Activated CD4-positive, CD25-positive, alpha-beta regulatory T cell treated with anti-CD3 and anti-CD28 coated beads, Interleukin-2, amount 50 U/mL, for 16 hours (primary cell): ENCODE measurements around the gene LRMDA.

Source experiments
- DNase-seq: peaks from one replicate; pipeline ENCODE4 v3.0.0-alpha.2; 2020; ENCODE audit warnings: low read depth, low spot score

LRMDA gene

DNA sequence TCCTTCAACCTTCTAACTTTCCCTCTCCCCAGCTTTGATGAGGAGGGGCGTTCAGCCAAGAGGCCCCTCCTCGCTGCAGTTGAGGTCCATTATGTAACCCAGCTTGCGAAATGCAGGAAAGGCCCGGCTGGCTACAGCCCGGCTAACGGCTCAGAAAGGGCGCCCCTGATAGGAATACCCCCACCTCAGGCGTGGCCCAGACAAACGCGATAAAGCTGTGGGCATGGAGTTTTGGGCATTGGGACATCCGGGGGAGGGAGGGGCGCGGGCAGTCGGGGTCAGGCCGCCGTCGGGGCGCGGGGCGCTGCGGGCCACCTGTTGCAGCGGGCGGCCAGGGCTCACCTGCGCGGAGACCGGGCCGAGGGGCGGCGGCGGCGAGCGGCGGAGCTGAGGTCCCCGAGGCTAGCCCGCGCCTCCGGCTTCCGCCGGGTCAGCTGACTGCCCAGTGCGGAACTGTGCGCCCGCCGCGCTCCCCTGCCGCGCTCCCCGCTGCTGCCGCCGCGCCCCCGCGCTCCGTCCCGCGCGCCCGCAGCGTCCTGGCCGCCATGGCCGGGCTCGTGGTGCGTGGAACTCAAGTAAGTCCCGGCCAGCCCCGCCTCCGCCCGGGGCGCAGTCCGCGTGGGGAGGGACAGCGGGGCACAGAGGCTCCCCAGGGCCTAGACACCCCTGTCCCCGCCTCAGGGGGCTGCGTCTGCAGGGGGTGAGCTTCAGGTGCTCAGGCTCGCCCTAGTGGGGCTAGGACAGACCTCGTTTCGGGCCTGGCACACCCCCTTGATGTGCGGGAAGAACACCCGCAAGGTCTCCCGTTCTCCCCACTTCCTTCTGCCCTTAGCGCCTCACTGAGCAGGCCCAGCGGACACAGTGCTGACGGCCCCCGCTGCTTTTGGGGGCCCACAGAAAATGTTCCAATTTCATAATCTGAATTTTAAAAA is at the start of gene LRMDA:
Gene LRMDA (plus strand): TSS at position 445 of the 932 bp plus-strand sequence.
- DNase-seq = no peak

DNA sequence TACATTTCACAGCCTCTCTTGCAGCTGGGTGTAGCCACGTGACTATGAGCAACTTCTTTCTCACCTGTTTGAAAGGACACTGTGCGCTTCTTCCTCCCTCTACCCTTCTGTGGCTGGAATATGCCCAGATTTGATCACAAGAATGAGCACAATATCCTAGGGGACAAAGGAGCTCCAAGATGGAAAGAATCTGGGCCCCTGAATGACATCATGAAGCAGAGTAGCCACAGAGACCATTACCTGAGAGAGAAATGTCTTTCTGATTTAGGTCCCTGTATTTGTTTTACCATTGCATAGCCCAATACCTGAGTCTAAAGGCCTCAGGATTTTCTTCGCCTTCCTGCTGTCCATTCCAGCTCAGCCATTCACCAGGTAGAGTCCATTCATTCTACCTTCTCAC is 45.3 kb upstream of the LRMDA start:
- DNase-seq = no peak

DNA sequence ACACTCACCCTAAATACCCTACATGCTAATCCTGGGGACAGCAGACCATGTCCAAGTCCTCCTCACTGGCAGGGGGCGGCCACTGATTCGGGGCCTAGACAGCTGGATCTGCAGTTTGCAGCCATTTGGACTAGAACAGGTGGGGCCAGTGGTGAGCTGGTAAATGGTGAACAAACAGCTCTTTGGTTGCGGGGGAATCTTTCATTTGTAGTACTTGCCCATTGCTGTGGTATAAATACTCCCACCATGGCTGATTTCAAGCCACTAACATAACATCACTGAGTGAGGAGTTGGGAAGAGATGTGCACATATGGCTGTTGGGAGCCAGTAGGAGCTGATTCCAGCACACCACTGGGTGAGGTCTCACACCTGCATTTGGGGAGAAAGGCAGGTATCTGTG is 43.3 kb upstream of the LRMDA start:
- no peak for DNase-seq

DNA sequence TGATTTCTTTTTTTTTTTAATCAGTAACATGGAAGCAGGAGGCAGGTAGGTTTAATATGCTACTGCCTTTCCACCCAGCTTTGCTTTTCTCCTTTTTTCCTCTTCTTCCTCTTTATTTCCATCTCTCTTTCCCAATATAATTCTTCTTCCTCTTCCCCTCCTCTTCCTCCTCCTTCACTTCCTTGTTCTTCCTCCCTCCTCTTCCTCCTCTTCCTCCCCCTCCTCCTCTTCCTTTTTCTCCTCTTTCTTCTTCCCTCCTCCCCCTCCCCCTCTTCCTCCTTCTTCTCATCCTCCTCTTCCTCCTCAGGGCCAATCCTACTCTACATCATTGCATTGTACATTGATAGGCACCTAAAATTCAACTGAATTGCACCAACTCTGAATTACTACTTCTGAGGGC is 41.2 kb upstream of the LRMDA start:
- no peak for DNase-seq

DNA sequence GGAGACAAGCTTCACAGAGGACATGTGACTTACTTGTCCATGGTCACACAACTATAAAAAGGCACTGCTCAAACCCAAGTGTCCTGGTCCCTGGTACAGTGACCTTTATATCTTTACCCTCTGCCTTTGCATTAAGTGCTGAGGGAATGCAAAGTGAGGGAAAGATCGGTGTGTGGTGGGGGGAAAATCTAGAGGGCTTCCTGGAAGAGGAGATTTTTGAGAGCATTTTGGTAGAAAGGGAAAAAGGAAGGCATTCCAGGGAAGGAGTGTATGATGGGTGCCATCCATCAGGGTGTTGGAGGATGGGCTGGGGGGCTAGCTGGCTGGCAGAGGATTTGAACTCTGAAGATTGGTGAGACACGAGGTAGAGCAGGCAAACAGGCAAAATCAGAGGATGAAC is 39.2 kb upstream of the LRMDA start:
- no peak for DNase-seq

DNA sequence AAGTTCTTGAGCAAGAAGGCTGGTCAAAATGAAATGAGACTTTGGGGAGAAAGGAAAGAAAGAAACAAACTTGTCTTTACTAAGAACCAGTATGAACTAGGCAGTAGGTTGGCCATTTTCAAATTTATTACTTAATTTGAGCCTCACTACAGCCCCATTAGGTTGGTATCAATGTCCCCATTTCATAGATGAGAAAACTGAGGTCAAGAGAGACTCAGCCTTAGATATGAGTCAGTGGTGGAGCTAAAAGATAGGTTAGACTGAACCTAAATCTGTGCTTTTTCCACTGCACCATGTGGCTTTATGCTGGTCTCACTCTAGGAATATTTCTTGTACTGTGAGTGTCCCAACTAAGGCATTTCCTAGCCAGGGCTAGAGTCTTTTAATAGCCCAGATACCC is 38.7 kb upstream of the LRMDA start:
- DNase-seq = no peak

DNA sequence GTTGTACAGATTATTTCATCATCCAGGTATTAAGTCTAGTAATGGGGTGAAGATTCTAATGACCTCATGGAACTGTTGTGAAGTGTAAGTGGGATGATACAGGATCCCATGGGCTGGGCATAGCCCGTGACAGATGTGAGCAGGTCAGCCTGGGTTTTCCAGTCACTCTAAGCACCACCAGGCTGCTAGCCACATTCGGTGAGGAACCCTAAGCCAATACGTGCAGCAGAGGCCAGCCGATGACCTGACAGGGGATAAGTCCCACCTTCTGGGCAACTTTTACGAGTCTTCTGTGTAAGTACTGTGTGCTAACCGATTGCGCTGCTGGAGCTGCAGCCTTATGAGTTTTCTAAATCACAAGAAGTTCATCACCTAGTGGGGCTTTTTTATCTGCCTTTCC is 37.2 kb upstream of the LRMDA start:
- no peak for DNase-seq

DNA sequence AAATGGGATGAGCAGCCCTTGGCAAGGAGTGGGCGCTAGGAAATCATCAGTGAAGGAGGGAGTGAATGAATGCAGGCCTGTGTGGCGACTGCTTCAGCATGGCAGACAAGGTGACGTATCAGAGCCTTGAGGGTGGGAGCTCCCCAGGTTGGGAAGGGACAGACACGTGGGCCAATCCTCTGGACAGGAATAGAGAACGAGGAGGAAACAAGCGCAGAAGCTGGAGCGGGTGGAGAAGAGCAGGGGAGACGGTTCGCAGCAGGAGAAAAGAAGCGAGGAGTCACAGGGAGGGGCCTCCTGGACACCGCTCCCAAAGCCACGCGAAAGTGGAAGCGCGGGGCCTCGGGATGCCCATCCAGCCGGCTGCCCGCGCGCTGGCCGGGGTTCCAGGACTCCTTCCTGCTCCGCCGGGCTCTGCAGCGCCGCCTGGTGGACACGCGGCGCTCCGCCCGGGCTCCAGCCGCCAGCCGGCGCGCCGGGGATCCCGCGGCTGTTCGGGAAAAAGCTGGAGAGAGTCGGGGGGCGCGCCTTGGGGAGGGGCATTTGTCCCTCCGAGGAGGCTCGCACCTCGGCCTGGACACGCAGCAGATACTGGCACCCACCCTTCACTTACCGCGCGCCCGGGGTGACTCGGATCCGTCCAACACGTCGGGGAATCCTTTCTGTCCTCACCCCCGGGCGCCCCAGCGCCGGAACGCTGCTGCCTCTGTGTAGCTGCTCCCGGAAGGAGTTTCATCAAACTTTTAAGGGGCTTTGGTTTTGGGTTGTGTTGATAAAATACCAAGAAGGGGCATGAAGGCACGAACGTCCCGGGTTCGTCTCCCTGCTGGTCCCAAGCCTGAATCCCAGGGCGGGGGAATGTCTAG is 36.1 kb upstream of the LRMDA start:
- DNase-seq = no peak

DNA sequence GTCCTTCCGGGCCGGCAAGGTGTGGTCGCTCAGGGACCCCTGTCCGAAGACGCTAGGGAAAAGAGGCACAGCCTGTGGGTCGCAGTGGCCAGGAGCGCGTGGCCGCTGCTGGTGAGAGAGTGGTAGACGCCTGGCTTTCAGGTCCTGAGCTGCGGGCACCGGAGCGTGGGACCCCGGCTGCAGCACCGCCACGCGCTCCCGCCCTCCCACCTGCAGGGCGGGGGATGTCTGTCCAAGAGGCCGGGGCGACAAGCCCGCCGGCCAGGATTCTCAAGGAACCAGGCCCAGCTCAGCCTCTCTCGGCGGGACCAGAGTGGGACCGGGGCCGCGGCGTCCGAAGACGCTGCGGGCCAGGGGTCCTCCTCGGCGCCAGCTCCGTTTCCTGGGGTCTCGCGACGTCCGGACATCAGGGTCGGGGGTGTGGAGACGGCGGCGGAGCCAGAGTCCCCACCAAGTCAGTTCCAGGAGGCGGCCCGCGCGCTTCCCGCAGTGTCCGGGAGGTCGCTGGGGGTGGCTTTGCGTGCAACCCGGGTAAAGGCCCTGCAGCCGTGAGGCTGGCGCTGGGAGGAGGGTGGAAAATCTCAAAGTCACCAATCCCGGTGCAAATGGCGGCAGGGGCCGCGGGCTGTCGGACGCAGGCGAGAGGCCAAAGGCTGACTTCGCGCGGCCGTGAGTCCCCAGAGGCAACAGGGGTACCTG is 35.3 kb upstream of the LRMDA start:
- no peak for DNase-seq

DNA sequence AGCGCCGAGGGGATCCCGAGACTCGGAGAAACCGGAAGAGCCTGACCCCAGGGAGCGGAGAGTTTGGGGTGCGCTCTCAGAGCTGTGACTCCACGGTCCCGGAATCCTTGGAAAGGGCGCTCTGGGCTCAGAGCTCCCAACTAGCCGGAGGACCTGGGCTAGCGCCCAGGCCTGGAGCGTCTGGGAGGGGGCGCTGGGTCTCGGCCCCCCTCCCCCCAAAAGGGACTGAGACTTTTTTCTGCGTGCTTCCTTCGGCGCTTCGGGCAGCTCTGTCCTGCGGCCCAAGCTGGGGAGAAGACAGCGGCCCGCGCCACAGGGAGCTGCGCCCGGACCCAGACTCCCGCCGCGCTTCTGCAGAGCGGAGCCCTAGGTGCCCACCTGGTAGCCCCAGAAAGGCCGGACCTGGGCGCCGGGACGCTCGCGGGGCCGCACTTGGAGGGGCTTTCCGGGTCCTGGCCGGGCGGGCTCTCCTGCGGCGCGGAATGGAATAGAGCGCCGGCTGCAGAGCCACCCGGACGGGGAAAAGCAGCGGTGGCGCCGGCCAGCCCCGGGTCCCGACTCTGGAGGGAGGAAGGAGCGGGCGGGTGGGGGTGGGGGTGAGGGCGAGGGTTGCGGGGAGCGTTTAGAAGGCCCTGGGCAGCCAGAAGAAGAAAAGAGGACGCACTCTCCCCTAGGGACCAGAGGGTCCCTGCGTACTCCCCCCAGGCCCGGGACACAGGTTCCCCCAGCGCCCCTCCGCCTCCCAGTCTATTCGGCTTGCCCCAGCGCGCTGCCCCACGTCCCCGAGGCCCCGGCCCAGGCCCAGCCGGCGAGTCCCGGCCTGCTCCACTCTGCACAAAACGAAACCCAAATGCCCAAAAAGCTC is 34.6 kb upstream of the LRMDA start:
- DNase-seq = no peak

DNA sequence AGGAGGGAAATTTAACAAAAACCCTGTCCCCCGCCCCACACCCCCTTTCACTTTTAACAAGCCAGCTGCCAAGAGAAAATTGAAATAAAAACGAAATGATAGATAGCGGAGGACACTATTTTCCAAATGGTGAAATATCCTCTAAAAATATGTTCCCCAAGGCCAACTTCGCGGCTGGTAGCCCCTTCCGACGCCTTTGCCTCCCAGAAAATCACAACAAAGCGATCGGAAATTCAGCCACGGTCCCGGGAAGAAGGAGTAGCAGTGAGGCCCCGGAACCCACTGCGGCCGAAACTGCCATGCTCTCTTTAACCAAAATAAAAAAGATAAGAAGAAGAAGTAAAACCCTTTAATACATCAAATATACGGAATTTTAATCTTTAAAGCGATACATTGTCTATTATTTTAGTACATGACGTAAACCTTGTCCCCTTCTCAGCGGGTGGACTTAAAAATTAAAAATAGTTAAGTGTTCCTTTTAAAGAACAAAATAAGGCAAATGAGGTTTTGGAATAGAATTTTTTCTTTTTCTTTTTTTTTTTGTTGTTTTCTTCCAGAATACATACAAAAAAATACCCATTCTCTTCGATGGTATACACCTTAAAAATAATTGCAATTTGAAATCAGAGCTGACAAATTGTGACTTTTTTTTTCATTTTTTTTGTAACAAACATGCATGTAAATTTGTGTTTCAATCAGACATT is 33.8 kb upstream of the LRMDA start:
- DNase-seq = no peak

DNA sequence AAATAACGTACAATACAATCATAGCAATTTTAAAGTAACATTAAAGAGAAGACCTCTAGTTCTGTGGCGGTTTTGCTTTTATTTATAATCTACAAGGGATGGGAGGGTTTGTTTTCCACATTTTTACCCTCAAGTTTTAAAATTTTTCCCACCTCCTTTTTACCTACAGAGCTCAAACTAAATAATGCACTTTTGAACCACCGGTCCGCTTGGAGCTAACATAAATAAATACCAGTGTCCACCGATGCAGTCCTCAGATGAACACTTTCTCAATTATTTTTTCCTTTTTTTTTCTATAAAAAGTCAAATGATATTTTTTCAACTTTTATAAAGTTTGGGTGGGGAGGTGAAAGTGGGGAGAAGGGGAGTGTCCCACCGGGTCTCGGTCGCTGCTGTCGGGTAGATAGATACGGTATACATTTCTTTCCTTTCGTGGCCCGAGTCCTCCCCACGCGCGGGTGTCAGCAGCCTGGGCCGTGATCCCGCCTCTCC is 33.2 kb upstream of the LRMDA start:
- no peak for DNase-seq

DNA sequence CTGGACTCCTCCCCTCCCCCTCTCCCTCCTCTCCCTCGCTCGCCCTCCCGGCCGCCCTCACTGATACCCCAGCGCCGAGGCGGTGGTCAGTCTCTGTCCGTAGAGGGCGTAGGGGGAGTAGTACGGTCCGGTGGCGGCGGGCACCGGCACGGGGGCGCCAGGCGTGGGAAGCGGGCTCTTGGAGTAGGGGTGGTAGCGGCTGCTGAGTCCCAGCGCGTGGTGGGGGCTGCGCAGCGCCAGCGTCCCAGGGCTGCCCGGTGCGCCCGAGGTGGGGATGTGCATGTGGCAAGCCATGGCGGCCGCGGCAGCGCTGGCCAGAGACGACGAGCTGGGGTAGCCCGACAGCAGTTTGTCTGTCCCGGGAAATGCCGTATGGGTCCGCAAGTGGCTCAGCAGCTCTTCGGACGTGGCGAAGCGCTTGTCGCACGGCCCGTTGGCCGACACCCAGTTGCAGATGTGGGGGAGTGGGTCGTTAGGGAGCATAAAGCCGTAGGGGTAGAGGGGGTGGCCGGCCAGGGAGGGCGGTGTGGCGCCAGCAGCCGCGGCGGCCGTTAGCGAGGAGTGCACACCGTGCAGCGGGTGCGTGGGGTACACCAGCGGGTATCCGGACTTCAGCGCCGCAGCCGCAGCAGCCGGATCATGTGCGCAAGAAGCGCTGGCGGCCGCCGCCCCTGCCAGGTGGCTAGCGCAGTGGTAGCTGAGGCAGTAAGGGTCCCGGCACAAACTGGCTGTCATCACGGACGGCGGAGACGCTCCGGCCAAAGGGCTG is 32.5 kb upstream of the LRMDA start:
- no peak for DNase-seq

DNA sequence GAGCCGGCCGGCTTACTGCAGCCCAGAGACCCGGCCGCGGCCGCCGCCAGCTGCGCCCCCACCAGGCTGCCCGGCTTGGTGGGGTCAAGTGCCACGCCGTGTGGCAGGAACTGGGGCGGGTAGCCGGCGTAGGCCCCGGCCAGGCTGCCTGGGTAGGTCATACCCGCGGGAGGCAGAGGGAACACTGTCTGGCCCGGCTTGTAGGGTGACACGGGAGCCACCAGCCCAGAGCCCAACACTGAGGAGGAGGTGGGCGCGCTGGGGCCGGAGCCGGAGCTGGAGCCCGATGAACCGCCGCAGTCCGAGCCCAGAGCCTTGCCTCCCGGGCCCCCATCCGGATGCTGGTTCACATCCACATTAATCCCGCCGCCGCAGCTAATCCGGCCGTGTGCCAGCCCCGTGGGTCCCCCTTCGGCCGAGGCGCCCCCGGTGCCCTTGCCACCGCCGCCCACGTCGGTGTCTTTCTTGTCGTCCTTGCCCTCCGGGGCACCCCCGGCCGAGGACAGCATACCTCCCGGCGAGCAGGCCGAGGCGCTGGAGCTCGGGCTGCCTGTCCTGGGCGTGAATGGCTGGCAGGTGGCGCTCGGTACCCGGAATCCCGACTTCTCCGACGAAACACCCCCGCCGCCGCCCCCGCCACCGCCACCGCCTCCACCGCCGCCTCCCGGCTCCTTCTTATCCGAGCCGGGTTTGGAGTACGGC is 31.8 kb upstream of the LRMDA start:
- DNase-seq = no peak

DNA sequence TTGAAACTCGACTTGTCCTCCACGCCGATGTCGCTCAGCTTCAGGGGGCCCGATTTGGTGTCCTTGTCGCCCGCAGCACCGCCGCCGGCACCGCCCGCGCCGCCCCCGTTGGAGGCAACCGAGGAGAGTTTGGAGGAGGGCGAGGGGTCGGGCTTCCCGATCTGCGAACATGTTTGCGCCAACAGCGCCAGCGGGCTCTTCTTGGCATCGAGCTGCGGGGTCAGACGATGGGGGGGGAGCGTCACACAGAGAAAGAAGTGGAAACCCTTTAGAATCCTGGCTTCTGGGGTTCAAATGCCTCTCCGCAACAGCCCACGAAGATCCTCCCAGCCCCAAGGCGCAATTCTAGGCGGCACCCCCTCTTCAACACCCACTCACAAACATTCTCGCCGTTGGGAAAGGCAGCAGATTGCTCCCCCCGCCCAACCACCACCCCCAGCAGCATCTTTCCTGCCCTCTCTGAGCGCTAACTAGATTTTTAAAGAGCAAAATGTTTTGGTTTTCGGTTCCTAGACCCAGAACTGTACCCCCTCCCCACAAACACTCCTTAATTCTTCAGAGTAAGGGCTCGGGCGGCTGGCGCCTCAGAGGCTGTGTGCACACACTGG is 31.2 kb upstream of the LRMDA start:
- no peak for DNase-seq

DNA sequence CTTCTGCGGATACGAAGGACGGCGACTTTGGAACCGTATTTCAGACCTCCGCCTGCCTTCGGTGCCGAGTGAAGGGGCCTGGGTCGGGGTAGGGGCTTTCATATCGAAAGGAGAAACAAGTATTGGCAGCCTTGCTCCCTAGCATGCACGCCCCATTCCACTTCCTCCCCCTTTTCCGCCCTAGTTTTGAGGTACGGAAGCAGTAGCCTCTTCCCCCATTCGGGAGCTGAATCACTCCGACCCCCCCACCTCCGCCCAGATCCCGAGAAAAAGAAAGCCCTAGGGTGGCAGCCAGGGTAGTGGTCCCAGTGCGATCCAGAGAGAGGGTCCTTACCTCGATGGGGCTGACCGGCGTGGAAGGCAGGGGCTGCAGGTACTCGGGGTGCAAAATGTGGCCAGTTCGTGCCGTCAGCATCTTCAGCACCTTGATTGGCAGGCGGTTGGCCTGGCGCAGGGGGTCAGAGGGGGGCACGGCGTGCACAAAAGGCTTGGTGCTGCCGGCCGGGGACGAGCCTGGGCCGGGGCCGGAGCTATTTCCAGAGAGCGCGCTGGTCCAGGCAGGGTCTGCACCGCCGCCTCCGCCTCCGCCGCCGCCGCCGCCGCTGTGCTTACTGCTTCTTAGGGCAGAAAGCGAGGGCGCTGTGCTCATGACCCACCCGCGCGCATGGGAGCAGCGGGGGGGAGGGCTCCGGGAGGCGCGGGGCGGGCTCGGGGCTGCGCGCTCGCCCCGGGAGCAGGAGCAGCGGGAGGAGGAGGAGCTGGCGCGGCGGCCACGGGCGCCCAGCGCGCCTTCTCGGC is 30.5 kb upstream of the LRMDA start:
- DNase-seq = no peak

DNA sequence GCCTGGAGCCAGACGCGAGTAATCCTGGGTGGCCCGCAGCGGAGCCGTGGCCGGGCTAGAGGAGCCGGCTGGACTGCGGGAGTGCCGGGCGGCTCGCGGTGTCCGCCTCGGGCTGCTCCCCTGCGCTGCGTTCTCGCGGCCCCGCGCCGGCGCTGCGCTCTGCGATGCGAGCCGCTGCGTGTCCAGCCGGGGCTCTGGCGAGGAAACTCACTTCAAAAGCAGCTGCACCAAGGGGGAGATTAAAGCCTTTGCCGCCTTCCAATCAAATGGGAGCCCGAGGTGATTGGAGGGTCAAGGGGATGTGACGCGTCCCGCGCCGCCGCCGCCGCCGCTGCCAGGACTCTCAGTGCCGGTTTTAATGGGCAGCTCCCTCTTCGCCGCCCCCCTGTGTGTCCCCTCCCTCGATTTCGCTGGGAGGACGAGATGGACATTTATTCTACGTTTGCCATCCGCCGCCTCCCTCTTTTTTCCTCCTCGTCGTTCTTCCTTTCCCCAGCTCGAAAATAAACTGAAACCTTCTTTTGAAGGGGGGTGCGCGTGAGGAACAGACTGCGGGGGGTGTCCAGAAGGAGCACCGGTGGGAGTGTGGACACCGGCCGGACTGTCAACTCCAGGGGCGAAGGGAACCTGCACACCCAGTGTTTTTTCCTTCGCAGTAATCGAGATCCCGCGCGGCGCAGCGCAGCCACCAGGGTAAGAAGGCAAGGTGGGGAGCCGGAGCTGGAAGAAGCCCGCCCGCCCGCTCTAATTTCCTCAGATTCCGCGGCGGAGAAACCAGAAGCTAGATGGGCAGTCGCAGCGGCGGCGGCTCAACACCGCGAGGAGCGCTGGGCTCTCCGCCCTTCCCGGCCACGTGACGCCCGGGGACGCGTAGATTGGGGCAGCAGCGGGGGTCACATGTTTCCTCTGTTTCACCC is 29.6 kb upstream of the LRMDA start, which contains the start of gene ZNF503:
Gene ZNF503 (minus strand): TSS at position 196 of the 917 bp plus-strand sequence. CDS start 345 bp downstream, outside the sequence.
- no peak for DNase-seq
